Kidney capillary endothelial cell (primary cell): ENCODE results near the gene H2BK1.

Experiments
- DNase-seq: peaks from one replicate; pipeline ENCODE4 v3.0.0-alpha.2; 2018; ENCODE audit warnings: low spot score

The H2BK1 gene

DNA sequence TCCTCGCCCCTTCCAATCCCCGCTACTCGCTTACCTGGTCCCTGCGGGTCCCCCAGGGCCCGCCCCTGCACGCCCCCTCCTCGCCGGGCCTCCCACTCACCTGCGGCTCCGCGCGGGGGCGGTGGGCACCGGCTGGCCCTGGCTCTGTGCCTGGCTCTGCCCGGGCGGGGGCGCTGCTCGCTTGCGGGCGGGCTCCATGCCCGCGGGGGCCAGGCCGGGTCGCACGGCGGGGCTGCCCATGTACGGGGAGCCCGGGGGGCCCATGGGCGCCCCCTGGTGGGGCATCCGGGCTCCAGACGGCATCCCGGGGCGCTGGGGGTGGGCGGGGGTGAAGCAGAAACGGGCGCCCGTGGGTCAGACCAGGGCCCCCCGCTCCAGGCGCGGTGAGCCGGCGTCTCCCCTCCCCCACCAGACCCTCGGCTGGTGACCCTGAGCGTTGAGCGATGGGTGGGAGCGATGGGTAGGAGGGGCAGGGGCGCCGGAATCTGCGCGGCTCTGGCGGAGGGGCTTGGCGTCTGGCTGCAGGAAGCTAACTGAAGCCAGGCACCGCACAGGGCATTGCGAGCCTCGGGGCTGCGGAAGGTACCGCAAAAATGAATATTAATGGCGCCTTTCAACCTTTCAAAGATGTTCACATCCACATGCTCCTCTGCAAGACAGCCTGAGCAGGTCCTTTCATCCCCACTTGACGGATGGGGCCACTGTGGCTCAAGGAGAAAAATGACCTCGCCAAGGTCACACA lies 35.2 kb upstream of the H2BK1 start:
- DNase-seq, result no peak

DNA sequence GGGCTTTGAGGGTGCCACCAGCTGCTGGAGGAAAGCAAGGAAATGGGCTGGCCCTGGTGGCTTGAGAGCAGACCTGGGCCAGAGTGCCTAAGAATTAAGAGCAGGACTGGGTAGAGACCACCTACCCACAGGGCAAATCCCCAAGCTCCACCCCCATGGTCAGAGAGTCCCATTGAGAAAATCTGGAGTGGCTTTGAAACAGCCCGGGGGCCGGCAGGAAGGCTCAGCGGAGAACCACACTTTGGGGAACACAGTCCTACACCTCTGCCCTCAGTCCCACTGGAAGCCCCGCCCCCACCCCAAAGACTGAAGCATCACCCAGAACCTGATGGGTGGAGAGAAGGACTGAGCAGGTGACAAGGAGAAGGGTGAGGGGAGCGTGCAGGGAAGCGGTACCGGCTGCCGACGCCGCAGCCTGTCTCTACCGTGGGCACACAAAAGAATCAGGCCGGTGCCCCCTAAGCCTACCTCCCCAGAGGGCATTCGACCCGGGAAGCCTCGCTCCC lies 34.6 kb upstream of the H2BK1 start:
- DNase-seq, result no peak

DNA sequence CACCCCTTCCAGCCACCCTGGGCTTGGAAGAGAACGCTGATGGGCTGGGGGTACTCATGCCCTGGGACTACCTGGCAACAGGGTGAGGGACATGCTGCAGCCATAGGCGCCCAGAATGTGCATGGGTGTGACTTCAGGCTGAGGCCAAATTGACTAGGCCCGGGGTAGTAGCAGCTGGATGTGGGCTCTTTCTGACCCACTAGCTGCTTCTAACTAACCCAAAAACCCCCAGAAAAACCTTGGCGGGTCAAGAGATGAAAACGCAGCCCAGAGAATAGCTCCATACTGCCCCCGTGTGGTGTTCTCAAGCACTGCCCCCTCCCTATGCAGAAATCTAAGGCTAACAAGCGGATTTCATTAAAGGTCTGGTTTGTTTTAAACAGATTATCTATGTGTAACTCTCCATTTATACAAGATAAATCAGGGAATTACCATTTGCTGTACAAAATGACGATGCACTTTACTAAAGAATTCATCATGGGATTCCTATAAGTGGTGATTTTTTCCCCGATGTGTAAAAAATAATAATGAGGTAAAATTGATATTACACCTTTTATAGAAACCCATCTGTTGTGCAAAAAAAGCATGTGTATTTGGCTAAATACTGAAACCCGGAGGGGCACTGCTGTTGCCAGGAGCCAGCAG lies 34.0 kb upstream of the H2BK1 start:
- peak; percentile 59 for DNase-seq

DNA sequence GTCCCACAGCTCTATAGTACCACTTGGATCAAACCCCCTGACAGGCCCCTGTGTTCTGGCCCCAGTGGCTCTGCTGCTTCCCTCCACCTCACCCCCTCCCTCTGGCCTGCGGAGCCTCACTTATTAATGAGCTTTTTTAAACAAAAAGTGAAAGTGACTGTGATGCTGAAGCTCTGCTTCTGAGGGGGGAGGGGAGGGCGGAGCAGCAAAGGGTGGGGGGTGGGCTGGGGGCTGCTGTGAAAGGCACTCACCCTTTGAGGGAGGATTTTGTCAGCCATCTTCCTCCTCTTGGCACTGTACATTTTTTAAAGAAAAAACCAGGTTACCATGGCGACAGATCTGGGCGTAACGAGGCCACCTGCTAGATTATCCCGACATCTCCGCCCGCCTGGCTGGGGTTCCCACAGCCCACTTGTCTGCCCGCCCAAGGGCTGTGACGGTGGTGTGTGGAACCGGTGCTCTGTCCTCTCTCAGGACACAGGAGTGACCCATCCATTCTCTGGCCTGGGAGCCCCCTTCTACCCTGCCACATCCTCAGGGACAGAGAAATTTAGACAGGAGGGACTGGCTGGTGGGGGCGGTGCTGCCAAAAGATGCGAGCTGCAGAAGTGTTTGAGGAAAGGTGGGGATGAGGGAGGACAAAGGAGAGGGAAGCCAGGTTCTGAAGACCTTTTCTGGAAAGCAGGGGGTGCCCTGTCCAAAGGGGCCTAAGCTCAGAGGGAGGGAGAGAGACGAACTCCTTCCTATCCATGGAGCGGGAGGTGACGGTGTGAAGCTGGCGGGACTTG lies 33.3 kb upstream of the H2BK1 start:
- no peak for DNase-seq

DNA sequence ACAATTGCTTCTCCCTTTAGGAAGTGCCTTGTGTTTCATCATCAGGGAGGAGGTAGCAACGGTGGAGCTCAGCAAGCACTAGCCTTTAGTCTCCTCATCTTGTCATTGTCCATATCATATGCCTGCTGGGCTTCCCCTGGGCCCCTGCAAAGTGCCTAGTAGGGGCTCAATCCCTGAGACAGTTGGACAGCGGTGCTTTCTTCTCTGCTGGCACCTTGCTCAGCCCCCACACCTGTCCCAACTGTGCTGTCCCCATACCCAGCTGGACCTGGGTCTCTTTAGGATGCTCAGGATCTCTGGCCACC lies 32.7 kb upstream of the H2BK1 start:
- DNase-seq, result no peak

DNA sequence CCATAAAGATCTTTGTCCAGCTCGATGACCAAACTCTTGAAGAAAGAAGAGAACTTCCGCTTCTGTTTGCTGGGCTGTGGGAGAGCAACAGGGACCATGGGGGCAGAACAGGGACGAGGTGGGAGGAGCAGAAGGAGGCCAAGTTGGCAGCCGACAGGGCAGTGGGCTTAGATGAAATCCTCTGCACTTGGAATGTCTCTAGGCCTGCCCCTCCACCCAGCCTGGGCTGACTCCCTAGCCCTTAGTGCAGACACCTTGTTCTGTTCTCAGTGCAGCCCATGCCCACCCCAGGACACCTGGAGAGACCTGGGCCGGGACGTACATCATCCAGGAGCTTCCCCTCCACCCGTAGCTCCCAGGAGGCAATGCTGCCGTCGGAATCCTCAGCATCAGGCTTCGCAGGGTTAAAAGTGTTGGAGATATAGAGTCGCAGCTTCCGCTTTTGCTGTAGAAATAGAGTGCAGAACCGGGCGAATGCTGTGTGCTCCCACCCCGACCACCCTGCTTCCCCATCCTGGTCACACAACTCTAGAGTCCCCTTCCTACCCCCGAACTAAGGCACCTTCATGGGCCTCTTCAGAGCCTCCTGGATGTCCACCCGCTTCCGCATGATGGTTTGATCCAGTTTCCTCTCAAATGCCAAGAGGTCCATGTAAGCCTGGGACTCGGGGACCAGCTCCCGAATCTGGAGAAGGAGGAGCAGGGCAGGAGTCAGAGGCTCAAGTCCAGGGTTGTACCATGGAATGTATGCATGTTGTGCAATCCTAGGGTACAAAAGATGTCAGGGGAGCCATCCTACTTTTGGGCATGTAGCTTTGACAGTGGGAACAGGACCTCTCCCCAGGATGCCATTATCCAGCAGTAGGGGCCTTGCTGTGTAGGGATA lies 32.1 kb upstream of the H2BK1 start:
- no peak for DNase-seq

DNA sequence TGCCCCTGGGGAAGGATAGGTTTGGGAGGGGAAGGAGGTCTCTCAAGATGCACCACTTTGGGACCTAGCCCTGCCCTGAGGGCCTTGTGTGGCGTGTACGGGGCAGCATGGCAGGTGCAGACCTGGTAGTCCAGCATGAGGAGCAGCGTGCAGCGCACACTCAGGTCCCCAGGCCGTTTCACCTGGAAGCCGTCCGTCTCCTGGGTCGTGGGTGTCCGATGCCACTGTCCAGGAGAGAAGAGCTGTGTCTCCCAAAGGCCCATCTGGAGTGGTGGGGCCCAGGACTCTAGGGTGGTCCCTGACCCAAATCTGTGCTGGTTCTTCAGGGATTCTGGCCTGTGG lies 31.4 kb upstream of the H2BK1 start:
- DNase-seq, result no peak

DNA sequence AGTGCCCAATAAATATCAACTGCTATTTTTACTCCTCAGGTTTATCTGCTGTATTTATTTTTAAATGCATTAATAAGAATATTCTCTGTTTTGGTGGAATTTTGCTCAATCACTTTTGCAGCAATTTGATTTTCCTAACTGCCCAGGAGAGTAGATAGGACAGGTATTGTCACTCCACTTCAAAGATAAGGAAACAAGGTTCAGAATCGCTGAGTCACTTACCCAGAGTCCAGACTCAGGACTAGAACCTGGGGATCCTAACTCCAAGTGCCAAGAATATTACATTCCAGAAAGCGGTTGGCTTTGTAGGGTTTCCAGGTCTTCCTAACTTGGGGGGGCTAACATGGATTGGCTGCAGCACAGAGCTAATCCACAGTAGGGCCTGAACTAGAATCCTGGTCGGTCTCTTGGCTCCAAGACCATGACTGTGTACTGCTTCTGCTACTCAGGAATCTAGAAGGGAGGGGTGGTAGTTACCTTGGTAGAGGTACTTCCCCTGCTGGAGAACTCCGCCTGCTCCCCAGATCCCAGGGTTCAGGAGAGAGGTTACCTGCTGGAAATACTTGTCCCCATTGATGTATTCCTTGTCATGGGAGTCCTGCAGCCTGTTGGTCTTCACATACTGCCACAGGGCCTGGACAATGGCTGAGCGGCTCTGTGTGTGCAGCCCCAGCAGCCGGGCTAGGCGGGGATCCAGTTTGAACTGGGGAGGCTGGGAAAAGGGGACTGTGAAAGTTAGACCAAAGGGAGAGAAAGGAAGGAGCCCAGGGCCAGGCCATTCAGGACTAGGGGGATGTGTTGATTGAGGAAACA lies 30.9 kb upstream of the H2BK1 start:
- no peak for DNase-seq

DNA sequence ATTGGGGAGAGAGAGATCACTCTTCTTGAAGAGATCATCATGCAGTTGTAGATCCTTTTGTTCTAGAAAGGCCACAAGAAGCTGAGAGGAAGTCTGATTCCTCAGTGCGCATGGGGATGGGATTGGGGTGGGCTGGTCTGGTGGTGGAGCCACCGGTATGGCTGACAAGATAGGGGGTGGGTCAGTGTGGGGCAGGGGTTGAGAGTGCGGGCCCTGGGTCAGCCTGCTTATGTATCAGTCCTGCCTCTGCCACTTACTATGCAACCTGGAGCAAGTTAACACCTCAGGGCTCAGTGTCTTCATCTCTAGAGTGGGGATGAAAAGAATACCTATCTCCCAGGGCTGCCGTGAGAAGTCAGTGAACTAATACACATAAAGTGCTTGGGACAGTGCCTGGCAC lies 30.2 kb upstream of the H2BK1 start:
- no peak for DNase-seq

DNA sequence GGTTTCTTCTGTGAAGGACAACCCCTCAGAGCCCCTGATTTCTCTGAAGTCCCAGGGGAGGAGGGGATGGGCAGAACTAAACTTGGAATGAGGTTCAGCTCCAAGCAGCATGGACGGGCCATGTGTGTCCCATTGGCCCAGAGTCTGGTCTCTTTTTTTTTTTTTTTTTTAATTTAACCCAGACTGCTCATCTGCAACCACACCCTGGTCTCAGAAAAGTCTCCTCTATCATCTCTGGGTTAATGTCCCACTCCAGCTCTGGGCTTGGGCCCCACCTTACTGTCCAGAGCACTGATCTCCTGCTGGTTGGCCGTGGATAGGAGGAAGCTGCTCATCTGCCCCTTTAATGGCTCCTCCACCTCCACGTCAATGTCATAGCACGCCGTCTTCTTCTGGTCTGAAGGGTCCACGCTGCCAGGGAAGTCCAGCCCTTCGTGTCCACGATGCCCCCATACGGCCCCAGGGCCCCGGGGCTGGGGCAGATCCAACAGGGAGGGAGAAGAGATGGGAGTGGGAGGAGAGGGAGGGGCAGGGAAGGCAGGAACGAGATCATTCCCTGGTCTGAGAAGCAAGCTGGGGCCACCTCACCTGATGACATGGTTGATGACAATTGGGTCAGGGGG lies 29.7 kb upstream of the H2BK1 start:
- DNase-seq, result no peak

DNA sequence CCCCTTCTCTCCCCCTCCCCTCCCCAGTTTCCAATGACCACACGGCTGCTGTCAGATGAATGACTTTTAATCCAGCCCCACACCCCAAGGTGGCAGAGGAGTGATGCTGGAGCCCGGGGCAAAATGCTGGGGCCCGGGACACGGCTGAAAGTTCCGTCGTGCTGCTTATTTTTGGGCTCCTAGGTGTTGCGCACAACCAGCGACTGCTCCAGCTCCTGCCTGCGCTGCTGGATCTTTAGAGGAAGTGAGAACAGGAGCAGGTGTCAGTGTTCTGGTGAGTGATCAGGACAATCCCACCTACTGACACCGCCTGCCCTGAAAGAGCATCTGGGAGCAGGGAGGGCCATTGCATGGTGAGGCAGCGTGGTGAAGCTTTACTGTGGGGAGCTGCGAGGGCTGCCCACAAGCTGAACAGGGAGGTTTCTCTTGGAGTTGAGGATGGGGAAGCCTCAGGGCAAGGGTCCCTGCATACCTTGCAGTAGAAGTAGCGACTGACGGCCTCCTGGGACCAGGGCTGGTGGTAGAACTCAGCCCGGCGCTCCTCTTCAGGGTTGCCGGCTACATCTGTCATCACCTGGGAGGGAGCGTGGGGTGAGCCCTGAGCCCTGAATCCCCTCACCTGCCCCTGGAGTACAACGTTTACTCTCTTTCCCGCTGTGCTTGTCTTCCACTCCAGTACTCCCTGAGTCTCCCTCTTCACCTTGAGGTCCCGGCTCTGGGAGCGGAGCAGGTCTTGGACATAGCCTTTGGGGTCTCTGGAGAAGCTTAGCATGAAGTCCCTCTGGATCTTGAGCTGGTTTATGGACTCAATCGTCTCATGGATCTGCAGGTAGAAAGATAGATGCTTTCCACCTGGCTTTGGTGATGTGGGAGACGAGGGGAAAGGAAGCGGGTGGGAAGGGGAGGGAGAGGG lies 28.9 kb upstream of the H2BK1 start:
- DNase-seq, result no peak

DNA sequence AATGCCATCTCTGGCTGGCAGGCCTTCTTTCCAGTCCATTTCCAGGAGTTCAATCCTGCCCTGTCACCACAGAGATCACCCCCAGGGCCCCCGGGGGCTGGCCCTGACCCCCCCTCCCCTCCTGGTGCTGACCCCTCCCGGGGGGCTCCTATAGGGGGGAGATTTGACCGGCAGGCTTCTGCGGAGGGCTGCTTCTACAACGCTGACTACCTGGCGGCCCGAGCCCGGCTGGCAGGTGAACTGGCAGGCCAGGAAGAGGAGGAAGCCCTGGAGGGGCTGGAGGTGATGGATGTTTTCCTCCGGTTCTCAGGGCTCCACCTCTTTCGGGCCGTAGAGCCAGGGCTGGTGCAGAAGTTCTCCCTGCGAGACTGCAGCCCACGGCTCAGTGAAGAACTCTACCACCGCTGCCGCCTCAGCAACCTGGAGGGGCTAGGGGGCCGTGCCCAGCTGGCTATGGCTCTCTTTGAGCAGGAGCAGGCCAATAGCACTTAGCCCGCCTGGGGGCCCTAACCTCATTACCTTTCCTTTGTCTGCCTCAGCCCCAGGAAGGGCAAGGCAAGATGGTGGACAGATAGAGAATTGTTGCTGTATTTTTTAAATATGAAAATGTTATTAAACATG lies 28.0 kb upstream of the H2BK1 start:
- no peak for DNase-seq

DNA sequence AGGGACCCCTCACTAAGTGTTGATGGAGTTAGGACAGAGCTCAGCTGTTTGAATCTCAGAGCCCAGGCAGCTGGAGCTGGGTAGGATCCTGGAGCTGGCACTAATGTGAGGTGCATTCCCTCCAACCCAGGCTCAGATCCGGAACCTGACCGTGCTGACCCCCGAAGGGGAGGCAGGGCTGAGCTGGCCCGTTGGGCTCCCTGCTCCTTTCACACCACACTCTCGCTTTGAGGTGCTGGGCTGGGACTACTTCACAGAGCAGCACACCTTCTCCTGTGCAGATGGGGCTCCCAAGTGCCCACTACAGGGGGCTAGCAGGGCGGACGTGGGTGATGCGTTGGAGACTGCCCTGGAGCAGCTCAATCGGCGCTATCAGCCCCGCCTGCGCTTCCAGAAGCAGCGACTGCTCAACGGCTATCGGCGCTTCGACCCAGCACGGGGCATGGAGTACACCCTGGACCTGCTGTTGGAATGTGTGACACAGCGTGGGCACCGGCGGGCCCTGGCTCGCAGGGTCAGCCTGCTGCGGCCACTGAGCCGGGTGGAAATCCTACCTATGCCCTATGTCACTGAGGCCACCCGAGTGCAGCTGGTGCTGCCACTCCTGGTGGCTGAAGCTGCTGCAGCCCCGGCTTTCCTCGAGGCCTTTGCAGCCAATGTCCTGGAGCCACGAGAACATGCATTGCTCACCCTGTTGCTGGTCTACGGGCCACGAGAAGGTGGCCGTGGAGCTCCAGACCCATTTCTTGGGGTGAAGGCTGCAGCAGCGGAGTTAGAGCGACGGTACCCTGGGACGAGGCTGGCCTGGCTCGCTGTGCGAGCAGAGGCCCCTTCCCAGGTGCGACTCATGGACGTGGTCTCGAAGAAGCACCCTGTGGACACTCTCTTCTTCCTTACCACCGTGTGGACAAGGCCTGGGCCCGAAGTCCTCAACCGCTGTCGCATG lies 27.2 kb upstream of the H2BK1 start:
- no peak for DNase-seq

DNA sequence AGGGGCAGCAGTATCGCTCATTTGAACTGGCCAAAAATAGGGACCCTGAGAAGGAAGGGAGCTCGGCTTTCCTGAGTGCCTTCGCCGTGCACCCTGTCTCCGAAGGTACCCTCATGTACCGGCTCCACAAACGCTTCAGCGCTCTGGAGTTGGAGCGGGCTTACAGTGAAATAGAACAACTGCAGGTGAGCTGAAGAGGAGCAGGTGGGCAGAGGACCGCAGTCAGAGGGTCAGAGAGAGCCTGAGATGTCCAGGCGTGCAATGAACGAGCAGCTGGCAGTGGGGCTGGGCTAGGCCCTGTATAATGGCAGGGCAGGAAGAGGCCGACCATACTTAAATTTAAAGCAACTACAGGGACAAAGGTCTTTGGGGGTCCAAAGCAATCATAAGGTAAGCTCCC lies 26.1 kb upstream of the H2BK1 start:
- DNase-seq, result no peak

DNA sequence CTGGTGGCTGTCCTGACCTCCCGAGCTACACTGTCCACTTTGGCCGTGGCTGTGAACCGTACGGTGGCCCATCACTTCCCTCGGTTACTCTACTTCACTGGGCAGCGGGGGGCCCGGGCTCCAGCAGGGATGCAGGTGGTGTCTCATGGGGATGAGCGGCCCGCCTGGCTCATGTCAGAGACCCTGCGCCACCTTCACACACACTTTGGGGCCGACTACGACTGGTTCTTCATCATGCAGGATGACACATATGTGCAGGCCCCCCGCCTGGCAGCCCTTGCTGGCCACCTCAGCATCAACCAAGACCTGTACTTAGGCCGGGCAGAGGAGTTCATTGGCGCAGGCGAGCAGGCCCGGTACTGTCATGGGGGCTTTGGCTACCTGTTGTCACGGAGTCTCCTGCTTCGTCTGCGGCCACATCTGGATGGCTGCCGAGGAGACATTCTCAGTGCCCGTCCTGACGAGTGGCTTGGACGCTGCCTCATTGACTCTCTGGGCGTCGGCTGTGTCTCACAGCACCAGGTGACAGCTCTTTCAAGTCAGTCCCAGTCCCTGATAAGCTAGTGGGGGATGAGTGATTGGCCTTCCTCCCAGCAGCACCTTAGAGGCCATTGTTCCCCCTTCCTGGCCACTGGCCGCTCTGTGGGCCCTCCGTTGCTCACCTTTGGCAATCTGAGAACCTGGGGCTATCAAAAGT lies 25.0 kb upstream of the H2BK1 start:
- no peak for DNase-seq

DNA sequence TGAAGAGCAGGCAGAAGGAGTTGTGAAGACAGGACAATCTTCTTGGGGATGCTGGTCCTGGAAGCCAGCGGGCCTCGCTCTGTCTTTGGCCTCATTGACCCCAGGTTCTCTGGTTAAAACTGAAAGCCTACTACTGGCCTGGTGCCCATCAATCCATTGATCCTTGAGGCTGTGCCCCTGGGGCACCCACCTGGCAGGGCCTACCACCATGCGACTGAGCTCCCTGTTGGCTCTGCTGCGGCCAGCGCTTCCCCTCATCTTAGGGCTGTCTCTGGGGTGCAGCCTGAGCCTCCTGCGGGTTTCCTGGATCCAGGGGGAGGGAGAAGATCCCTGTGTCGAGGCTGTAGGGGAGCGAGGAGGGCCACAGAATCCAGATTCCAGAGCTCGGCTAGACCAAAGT lies 23.5 kb upstream of the H2BK1 start:
- no peak for DNase-seq

DNA sequence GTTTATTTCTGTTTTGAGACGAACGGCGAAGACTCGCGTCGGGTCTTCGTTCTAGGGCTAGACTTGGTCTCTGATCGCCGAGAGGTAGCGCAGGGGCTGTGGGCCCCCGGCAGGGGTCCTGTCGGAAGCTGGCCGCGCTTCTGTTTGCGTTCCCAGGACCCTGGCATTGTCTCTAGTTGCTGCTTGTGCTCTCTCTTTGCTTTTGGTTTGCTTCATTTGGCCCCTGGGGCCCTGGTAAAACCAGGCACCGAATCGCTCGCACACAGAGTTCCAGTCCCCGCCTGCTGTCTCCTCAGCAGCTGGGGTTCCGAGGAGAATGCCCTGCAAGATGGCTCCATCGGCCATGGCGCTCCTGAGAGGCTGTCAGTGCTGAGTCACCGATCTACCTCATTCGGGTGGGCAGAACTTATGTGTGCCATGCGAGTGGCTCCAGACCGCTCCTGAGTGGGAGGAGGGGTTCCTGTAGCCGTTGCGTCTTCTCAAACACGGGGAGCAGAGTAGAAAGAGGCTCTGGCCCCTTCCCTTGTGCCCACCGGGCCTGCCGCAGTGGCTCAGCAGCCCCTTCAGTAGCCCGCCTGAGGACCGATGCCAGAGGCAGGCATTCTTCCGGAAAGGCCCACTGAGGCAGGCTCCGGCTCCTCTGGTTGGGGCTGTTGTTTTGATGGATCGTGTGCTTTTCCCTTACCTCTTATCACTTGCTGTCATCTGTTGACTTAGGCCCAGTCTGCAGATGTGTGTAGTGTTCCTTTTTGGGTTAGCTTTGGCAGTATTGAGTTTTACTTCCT lies 22.8 kb upstream of the H2BK1 start:
- DNase-seq, result peak; percentile 81
